ENCODE data around the gene SMPX.

SMPX gene

DNA sequence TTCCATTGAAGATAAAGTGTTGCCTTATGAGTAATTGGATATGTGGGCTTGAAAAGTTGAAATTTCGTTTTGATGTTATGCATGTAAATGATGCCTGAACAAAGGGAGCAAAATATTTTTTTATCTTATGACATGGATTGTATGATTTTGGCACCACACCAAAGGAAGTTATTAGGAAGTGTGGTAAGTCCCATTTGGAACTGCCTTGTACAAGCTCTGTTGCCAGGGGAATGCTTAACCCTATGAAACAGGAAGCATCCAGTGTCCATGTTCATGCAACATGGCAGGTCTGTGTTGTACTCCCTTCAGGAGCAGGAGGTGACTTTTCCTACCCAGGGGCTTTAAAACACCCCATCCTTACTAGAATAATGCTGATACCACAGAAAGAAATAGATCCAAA is 13.2 kb downstream of the SMPX start:
- in situ Hi-C loops (cut with HindIII; ENCODE audit: low sequenced_read_pairs): no loop called here

DNA sequence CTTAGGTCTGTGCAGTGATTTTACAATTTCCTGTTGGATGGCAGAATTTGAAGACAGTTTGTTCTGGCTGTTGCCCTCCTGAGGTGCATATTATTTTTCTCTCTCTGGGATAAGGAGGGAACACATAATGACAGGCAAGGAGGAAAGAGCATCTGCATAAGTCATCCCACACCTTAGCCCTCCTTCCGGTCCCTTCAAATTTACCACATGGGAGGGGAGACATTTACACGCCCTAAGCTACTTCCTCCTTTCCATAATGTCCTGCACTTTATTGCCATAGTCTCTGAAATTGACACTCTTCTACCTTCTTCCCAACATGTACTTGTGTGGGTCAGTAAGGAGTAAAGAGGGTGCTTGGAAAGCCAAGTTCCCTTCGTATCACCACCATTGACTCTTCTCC is 13.9 kb downstream of the SMPX start:
- in situ Hi-C loops (cut with HindIII; ENCODE audit: low sequenced_read_pairs): no loop called here

DNA sequence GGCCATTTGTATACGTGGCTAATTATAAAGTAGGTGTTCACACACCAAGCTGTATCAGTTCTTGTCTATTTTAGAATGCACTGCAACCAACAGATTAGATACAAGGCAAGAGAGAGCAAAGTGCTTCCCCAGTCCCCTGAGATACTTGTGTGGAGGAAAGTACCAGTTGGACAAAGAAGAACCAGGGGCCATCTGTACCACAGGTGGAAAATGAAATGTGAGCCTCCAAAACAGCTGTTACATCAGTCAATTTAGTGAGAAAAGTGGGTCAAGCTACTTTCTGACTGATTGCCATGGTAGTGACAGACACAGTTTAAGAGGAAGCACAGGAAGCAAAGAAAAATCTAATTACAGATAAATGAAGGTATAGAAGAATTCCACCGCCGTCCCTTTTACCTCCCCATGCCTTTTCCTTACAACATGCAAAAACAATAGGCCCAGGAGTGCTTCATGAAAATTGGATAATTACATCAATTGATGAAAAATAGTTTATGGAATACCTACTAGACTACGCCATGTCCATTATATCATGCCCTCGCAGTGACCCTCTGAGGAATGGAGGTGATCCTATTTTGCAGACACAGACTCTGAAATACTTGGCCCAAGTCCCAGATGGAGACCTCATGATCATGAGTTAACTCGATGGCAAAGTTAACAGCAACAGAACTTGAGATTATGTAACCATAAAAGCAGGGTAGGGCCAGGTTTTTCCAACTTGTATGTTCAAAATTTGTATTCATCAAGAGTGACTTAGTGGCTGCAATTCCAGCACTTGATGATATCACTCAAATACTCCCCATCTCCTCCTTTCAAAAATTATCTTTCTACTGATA is 15.8 kb downstream of the SMPX start:
- in situ Hi-C loops (cut with HindIII; ENCODE audit: low sequenced_read_pairs): no loop called here

DNA sequence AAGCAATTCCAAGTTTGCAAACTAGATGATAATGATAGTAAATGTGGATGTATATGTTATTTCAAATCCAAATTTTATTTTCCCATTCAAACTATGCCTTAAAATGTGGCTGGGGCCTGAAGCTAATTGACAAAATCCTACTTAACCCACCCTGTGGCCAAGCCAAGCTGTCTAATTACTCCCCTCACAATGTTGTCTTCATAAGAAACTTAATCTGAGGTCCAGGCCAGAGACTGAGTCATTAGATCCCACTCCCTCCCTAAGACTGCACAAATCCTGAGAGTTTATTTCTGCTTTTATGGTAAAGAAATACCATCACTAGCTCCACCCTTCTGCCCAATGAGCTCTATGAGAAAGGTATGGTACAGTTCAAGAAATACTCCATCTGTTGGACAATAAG is 16.6 kb downstream of the SMPX start:
- in situ Hi-C loops (cut with HindIII; ENCODE audit: low sequenced_read_pairs): no loop called here

DNA sequence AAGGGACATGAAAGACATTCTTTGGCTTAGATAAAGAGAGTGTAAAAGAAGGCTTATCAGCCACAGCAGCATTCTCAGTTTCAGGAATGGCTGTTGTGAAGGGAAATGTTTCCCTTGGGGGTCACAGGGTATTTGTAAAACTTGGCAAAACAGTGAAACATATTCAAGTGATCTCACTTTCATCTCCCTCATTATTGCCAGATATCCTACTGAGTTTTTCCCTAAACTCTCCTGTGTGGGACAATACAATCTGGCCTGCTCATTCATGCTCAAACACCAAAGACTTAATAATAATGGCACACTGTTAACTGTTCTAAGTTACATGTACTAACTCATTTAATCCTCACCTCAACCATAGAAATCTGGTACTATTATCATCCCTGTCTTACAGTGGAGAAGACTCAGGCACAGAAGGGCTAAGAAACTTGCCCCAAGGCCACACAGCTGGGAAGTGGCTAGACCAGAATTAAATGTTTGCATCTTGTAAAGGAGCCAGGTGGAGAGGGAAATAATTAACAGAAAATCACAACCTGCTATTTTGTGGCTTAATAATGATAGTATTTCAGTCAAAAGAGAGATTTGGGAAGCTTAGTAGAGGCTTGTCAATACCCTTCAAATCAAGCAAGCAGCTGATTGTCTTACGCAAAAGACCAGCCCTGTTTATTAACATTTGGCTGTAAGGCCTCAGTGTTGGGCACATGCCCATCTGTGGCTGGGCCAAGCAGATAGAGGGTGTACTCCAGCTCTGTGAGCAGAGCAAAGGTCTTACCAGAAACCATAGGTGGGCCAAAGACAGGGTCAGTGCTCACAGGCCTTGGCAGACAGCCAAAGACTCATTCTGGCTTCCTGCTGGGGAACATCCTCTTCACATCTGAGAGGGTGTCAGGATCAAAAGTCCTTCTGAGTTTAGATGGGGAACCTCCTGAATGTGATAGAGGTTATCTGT is 17.3 kb downstream of the SMPX start:
- in situ Hi-C loops (cut with HindIII; ENCODE audit: low sequenced_read_pairs): no loop called here

DNA sequence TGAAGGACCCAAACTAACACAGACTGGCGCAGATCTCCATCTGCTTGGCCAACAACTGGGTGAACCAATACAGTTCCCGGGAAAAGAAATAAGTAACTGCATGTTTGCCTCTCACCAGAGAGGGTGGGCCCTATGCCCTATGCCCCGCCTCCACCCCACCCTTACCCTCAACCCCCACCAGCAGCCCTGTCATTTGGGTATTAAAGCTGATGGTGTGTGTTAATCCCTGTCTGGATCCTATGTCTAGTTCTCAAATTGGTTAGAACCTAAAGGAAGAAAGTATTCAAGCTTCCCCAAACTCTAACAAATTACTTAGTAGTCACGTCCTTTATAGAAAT is 19.0 kb downstream of the SMPX start:
- in situ Hi-C loops (cut with HindIII; ENCODE audit: low sequenced_read_pairs): no loop called here

DNA sequence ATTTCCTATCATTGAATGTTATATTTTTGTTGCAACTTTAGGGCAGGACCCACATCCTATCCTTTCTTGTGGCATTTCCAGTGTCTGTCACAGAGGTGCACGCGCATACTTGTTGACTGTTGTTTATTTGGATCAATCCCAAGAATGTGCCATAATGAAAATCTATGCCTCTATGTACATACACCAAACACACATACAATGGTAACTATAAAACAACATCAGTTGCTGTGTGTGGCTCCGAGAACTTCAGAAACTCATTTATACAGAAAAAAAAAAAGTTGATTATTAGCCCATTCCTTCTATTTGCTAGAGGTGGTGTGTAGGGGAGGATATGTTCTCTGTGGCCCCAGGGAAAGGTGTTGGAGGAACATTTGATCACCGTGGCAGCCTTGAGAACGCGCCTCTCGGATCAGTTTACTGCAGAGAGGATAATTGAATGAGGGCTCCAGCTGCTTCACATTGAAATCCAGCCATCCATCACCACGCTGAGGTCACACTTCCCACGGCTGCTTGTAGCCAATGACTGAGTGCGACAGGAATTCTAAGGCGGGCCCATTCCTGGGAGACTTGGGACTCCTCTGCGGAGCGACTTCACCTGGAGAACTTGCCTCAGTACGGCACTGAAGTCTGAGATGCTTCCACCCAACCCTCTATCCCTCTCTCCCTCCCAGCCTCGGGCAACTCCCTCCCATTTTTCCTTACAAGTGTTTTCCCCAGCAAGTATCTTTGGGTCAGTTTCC is 19.5 kb downstream of the SMPX start:
- in situ Hi-C loops (cut with HindIII; ENCODE audit: low sequenced_read_pairs): no loop called here

DNA sequence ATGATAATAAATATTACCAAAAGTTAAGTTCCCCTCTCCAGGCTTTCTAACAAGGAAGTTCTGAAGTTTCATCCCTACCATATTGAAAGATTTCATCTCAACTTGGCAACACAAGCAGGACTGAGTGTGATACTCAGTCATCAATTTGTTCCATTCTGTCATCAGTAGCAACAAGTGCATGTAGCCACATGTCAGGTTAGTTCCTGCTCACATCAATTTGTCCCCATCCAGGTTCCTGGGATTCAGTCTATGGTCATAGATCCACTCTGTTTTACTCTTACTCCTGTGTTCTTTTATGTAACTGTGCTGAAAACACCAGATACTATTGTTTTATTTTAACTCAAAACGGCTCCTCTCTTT is 22.2 kb downstream of the SMPX start:
- in situ Hi-C loops (cut with HindIII; ENCODE audit: low sequenced_read_pairs): no loop called here

DNA sequence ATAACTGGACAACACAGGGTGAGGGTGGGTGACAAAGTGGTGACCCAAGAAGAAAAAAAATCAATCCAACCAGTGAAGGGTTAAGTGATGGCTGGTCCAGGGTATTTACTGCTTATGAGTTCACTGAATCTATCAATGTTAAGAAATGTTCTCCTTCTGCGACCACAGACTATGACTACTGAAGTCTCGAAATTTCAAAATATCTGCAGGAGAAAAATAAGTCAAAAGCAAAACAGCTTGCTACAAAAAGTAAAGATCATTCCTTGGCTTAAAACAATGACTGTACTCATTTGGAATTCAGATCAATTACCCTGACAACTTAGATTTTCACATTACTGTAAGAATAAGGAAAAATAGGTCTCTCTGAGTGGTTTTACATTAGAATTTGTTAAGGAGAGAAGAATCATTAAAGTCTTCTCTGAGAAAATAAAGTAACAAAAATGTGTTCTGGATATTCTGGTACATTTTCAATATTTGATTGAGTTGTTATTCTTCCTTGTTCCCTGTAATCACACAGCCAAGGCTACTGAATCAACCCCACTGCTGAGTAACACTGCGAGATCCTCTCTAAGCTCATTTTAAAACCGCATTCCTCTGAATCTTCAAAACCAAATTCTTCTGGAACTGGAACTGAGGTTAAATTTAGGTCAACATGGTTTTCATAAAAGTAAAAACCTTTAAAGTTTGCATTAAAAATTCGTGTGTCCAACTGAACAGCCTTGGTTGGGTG is 22.7 kb downstream of the SMPX start:
- in situ Hi-C loops (cut with HindIII; ENCODE audit: low sequenced_read_pairs): no loop called here

DNA sequence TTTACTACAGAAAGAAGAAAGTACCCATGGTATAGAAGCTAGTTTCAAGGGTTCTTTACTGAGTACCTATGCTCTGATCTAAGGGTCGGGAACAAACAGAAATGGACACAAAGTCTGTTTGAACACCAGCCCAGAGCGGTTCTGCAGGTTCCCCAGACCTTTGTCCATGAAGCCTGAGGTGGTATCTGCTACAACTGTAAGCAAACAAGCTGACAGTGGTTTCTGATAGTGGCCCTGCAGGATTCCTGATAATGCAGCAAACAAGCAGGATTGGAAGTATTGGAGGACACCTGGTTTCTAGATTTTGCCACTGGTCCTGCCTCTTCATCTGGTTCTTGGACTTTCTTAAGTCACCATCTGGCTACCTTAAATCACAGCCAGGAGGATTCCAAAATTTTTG is 23.7 kb downstream of the SMPX start:
- in situ Hi-C loops (cut with HindIII; ENCODE audit: low sequenced_read_pairs): no loop called here

DNA sequence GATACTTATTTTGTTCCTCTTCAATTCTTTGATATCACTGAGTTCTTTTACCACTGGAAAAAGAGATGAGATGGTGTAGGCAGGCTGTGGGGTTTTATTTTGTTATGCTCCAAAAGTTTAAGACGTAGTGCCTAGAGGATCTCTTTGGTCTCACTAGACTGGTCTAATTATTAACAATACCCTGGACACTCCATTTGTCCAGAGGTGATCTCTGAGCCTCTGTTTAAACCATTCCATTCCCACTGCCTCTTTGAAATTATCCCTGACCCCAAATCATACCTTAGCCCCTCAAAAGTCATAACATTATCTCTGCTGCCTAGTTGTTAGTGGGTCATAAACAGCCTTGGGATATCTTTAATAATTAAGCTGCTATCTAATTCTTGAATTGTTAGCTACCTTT is 24.2 kb downstream of the SMPX start:
- in situ Hi-C loops (cut with HindIII; ENCODE audit: low sequenced_read_pairs): no loop called here

DNA sequence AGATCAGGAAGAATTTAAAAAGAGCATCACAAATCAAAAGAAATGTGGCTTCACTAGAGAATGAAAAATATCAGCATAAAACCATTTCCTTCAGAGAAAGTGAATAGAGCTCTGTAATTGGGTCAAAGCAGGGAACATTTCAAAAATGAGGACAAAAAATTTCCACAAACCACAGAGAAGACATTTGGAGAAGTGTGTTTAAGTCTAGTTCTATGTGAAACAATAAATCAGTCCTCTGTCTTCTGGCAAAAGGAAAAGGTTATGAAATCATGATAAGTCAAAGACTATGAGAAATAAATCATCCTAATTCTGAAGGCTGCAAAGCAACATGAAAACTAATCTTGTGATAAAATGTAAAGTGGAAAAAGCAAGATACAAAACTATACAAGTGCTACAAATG is 27.9 kb downstream of the SMPX start:
- in situ Hi-C loops (cut with HindIII; ENCODE audit: low sequenced_read_pairs): no loop called here

DNA sequence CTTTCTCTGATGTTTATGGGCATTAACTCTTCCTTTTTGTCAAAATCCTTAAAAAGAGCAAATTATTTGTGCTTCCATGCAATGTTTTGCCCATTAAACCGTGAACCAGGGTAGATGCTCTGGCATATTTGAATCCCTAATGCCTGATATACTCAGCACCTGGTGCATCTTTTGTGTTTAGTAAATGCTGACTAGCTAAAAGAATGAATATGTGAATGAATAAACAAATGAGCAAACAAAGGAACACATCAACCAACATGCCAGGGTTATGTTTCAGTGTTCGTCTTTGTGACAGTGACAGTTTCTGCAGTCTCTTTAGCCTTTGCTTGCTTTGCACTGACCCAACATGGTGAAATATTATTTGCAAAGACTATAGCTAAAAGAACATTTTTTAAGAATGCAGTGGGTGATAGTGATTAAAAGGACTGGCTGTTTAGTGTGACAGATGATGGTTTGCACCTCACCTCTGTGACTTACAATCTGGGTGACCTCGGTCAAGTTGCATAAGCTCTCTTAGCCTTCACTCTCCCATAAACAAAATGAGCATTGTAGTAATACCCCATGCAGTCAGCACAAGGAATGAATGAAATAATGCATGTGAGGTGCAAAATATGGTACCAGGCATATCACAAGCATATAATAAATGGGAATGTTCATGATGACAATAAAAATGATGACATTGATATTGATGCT is 29.5 kb downstream of the SMPX start:
- in situ Hi-C loops (cut with HindIII; ENCODE audit: low sequenced_read_pairs): no loop called here

DNA sequence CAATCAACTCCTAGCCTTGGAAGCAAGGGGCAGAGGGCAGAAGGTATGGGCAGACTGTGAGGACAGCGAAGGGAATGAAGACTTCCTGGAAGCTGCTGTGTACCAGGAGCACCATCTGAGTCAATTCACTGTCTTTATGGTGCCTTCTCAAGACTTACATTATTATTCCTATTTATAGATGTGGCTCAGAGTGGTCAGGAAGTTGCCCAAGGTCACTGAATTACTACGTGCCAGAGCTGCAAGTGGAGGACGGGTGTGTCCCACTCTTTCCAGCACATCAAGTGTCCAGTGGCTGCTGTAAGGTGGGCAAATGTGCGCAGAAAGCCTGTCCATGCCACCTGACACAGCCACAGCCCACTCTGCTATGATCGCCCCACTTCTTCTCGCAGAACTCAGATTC is 32.0 kb downstream of the SMPX start:
- in situ Hi-C loops (cut with HindIII; ENCODE audit: low sequenced_read_pairs): no loop called here

DNA sequence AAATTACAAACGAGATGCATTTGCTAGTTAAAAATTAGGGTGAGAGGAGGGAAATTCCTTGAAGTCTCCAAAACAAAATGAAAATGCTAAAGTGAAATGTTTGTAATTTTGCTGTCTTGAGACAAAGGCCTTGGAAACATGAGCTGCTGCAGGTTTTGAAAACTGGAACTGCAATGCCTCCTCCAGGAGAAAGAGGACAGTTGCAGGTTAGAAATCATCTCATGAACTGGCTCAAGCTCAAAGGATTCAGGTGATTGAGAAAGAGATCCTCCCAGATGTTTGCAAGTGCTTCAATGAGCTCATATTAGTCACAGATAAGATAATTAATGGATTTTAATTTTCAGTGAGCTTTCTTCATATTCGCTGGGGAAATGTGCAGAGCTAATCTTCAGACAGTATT is 32.4 kb downstream of the SMPX start:
- in situ Hi-C loops (cut with HindIII; ENCODE audit: low sequenced_read_pairs): no loop called here

DNA sequence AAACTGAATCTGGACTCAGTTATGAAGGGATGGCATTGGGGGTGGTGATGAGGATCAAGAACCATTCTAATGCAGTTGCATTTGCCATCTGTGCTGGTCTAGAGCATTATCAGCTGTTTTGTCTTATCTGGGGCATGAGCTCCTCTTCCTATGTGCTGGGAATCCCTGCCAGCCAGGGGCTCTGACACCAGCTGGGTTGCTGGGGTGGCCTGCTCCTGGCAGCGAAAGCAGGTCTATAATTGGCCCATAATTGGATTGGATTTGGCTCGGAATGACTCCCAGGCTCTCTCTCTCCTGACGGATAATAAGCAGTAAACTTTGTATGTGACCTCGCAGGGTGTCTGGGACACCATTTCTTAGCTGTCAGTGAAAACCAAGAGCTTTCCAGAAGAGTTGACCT is 34.1 kb downstream of the SMPX start:
- in situ Hi-C loops (cut with HindIII; ENCODE audit: low sequenced_read_pairs): no loop called here

DNA sequence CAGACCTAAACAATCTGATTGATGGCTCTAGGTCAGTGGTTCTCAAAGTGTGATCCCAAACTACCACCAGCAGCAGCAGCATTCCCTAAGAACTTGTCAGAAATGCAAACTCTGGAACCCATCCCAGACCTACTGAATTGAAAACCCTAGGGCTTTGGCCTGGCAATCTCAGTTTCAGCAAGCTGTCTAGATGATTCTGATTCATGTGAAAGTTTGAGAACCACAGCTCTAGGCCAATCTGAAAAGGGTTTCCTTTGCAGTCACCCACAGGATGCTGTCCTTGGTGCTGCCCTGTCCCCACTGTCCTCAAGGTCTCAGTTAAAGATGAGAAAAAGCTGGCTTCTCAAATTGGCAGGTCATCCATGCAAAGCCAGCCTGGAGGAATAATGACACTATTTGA is 34.8 kb downstream of the SMPX start:
- in situ Hi-C loops (cut with HindIII; ENCODE audit: low sequenced_read_pairs): no loop called here

DNA sequence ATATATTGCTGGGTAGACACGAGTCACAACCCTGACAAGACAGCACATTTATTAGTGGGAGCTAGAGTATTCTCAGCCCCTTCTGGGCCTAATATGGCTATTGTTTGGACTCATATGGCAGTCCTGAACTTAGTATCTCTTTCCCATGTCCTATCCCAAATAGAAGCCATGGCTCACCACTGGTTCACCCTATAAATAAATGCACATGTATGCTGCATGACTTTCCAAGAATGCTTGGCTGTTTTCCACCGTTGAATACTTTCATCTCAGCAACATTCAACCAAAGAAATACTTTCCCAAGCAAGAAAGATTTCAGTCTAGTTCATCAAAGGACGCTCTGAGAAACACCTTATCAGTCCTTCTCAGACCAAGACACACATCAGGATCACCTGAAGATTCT is 36.7 kb downstream of the SMPX start:
- in situ Hi-C loops (cut with HindIII; ENCODE audit: low sequenced_read_pairs): no loop called here

DNA sequence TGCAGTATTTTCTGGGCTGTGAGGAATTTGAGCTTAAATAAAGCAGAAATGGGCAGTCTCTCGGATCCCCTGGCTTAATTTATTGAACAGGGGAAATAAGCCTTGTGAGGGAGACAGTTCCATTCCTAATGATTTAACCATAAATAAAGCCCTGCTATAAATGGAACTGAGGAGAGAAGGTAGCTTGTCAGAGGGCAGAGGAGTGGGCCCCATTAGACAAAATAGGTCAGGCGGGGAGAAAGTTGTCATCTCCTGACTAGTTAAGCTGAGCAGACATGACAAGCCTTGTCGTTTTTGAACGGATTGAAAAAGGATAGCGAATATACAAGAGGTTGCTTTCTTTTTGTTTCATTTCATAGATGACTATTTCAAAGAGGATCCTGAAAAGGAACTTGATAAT is 39.3 kb downstream of the SMPX start:
- in situ Hi-C loops (cut with HindIII; ENCODE audit: low sequenced_read_pairs): no loop called here

DNA sequence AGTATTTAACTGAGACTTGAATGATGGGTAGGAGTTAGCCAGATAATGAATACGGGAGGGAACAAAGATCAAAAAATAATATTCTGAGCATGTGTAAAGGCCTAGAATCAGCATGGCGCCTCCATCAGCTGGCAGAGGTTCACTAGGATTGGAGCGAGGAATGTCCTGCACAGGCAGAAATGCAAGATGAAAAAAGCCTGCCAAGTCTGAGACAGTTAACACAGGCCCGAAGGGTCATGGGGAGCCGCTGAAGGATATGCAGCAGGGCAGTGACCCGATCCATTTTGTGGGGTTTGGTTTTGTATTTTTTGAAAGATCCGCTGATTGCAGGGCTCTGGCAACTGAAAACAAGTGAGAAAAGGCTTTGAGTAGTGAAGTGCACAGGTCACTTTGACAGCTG is 40.1 kb downstream of the SMPX start:
- in situ Hi-C loops (cut with HindIII; ENCODE audit: low sequenced_read_pairs): no loop called here

All from endothelial cell of hepatic sinusoid (primary cell).